Uterus (tissue), 4 donors: ENCODE data around the gene DENND2A. TPM values are rescaled to one million over a fixed set of nuclear protein-coding genes. Genes with fewer than 3 reads are reported as not detected.

Experiments
- DNase-seq, 2 donors: peaks; one replicate each; pipeline ENCODE4 v3.0.0-alpha.2; 2019 to 2020
- H3K27ac ChIP-seq, 2 donors: fragments of 200-600 bp; sonication (generic); 1 replicate in 1 of 2; 2 replicates in 1 of 2; pipeline ENCODE4 v1.5.1; 2016 to 2018
- H3K27me3 ChIP-seq, 2 donors: fragments of 200-600 bp; sonication (generic); one replicate each; pipeline ENCODE4 v1.5.1; 2018 to 2019; ENCODE audit warnings: control low read depth in 1 of 2
- H3K36me3 ChIP-seq, 2 donors: fragments of 200-600 bp; sonication (generic); one replicate each; pipeline ENCODE4 v1.5.1; 2019; ENCODE audit warnings: control low read depth in 1 of 2
- H3K4me1 ChIP-seq, 2 donors: fragments of 200-600 bp; sonication (generic); one replicate each; pipeline ENCODE4 v1.5.1; 2018 to 2019; ENCODE audit warnings: control low read depth in 1 of 2
- H3K4me3 ChIP-seq, 2 donors: fragments of 200-600 bp; sonication (generic); 1 replicate in 1 of 2; 2 replicates in 1 of 2; pipeline ENCODE4 v1.5.1; 2018 to 2019; ENCODE audit warnings: mild to moderate bottlenecking in 1 of 2
- H3K9me3 ChIP-seq, 2 donors: fragments of 200-600 bp; sonication (generic); one replicate each; pipeline ENCODE4 v1.5.1; 2019; ENCODE audit warnings: control low read depth in 1 of 2
- CTCF ChIP-seq, 4 experiments: fragments of 200-600 bp in 2 of 4; fragments of 450-650 bp in 2 of 4; sonication (generic) in 2 of 4; IDR thresholded peaks; one replicate each; pipeline ENCODE4 v1.5.1; 2016 to 2019; ENCODE audit warnings: antibody characterized with exemption in 4 of 4, mild to moderate bottlenecking in 2 of 4, moderate library complexity in 1 of 4
- POLR2A ChIP-seq, 2 donors: fragments of 450-650 bp; IDR thresholded peaks; one replicate each; pipeline ENCODE4 v1.6.1; 2016; ENCODE audit warnings: antibody characterized with exemption in 2 of 2, mild to moderate bottlenecking in 1 of 2, moderate library complexity in 1 of 2
- intact Hi-C: fragments of 100-400 bp; cut with DNase I; formaldehyde crosslinking; loops from one replicate; pipeline ENCODE4 v1.15.1; 2023; ENCODE audit warnings: low total_unique reads
- total RNA-seq, 4 donors: library from RNA; depleted of rRNA in 3 of 4; stranded (reverse); fragments of >200 nt in 3 of 4; gene quantifications; one replicate each; pipeline versions ENCODE4 v1.1.0 to v1.2.4, GENCODE V29; 2014 to 2023
- donor health status: DM: yes; HTN: yes; CAD: no.

The DENND2A gene
- total RNA-seq, 4 donors from 2014 or later = 9.1 to 84.8 (median 35.5) TPM

GRCh38 chr7:140497241-140497769 lies 143.3 kb downstream of the DENND2A start:
- intact Hi-C loops = no loop called here
- Histone ChIP-seq H3K4me3 (no peak overlapping the region), H3K4me1 (no peaks in the 10 kb centered on the region), H3K9me3 (no peaks in the 10 kb centered on the region), H3K27me3 (no peaks in the 10 kb centered on the region), H3K27ac (no peak overlapping the region), H3K36me3 (no peaks in the 10 kb centered on the region)
- no peak for TF ChIP-seq CTCF (IDR thresholded peaks at IDR 0.05)
- no peak for TF ChIP-seq POLR2A (IDR thresholded peaks at IDR 0.05)
- no peak for DNase-seq

- H3K27ac ChIP-seq = no peak overlapping the region
- no peaks in the 10 kb centered on the region for H3K36me3 ChIP-seq
- no peaks in the 10 kb centered on the region for H3K4me1 ChIP-seq
- intact Hi-C loops = no loop called here
- H3K27me3 ChIP-seq = no peaks in the 10 kb centered on the region
- TF ChIP-seq CTCF (IDR thresholded peaks at IDR 0.05) = no peak
- TF ChIP-seq POLR2A (IDR thresholded peaks at IDR 0.05) = no peak
- no peaks in the 10 kb centered on the region for H3K9me3 ChIP-seq
- H3K4me3 ChIP-seq = no peak overlapping the region
- no peak for DNase-seq
These were observed 145.0 kb downstream of the DENND2A start for GRCh38 chr7:140495514-140496097.

- Histone ChIP-seq H3K36me3 (no peaks in the 10 kb centered on the region), H3K27me3 (no peaks in the 10 kb centered on the region), H3K4me3 (no peak overlapping the region), H3K9me3 (no peaks in the 10 kb centered on the region), H3K27ac (no peak overlapping the region), H3K4me1 (no peaks in the 10 kb centered on the region)
- intact Hi-C loops = no loop called here
- no peak for DNase-seq
- TF ChIP-seq POLR2A (IDR thresholded peaks at IDR 0.05) (no peak), CTCF (IDR thresholded peaks at IDR 0.05) (no peak)
These were observed 145.7 kb downstream of the DENND2A start for GRCh38 chr7:140494867-140495266.

GRCh38 chr7:140489026-140489359 lies 151.6 kb downstream of the DENND2A start:
- no peak overlapping the region for H3K27ac ChIP-seq
- DNase-seq = no peak
- TF ChIP-seq POLR2A (IDR thresholded peaks at IDR 0.05) (no peak), CTCF (IDR thresholded peaks at IDR 0.05) (no peak)
- intact Hi-C loops = no loop called here
- no peaks in the 10 kb centered on the region for H3K36me3 ChIP-seq
- H3K4me1 ChIP-seq = no peaks in the 10 kb centered on the region
- H3K27me3 ChIP-seq = no peaks in the 10 kb centered on the region
- H3K9me3 ChIP-seq = no peaks in the 10 kb centered on the region
- H3K4me3 ChIP-seq = no peak overlapping the region

GRCh38 chr7:140485500-140486265 lies 154.9 kb downstream of the DENND2A start:
- no peak for DNase-seq
- Histone ChIP-seq H3K9me3 (no peaks in the 10 kb centered on the region), H3K4me1 (no peaks in the 10 kb centered on the region), H3K4me3 (no peak overlapping the region), H3K36me3 (no peaks in the 10 kb centered on the region), H3K27me3 (no peaks in the 10 kb centered on the region), H3K27ac (no peak overlapping the region)
- TF ChIP-seq CTCF (IDR thresholded peaks at IDR 0.05) (no peak), POLR2A (IDR thresholded peaks at IDR 0.05) (no peak)
- intact Hi-C loops = no loop called here
